ENCODE results near the gene ADH7.

Gene ADH7

GRCh38 chr4:99414401-99414800 is 20.7 kb downstream of the ADH7 start:
- TF ChIP-seq SIN3A (IDR thresholded peaks at IDR 0.05; ENCODE audit: borderline replicate concordance, insufficient read depth, low read length) (no peak), FOXP2 (optimal IDR thresholded peaks at IDR 0.05; ENCODE audit: borderline replicate concordance, extremely low read depth, extremely low read length, insufficient read depth) (no peak), REST (IDR thresholded peaks at IDR 0.05; ENCODE audit: insufficient read depth in 1 of 2, low read depth in 2 of 2, low read length in 2 of 2) (no peak), POLR2AphosphoS5 (IDR thresholded peaks at IDR 0.05; ENCODE audit: low read depth, low read length) (no peak), TAF1 (IDR thresholded peaks at IDR 0.05; ENCODE audit: borderline replicate concordance, insufficient read depth, low read length) (no peak)

GRCh38 chr4:99413140-99413539 is 22.0 kb downstream of the ADH7 start:
- TF ChIP-seq SIN3A (IDR thresholded peaks at IDR 0.05; ENCODE audit: borderline replicate concordance, insufficient read depth, low read length) = no peak
- no peak for TF ChIP-seq TAF1 (IDR thresholded peaks at IDR 0.05; ENCODE audit: borderline replicate concordance, insufficient read depth, low read length)
- no peak for TF ChIP-seq REST (IDR thresholded peaks at IDR 0.05; ENCODE audit: insufficient read depth in 1 of 2, low read depth in 2 of 2, low read length in 2 of 2)
- no peak for TF ChIP-seq POLR2AphosphoS5 (IDR thresholded peaks at IDR 0.05; ENCODE audit: low read depth, low read length)
- no peak for TF ChIP-seq FOXP2 (optimal IDR thresholded peaks at IDR 0.05; ENCODE audit: borderline replicate concordance, extremely low read depth, extremely low read length, insufficient read depth)

DNA sequence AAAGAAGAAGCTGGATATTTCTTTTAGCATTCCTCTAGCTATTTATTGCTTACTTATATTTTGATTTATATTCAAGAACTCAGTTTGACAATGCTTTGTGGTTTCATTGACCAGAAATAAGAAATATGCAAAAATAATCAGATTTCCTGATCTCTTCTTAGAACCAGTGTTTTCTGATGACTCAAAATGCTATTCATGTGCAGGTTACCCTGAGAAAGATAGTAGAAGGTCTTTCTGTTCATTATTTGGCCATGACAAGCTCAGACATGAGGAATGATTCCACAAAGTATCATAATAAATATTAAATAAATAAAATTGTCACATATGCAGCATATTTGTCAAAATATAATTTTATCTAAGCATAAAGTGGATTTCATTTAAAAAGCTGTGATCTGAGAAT is 24.1 kb downstream of the ADH7 start:
- TF ChIP-seq POLR2AphosphoS5 (IDR thresholded peaks at IDR 0.05; ENCODE audit: low read depth, low read length) = no peak

DNA sequence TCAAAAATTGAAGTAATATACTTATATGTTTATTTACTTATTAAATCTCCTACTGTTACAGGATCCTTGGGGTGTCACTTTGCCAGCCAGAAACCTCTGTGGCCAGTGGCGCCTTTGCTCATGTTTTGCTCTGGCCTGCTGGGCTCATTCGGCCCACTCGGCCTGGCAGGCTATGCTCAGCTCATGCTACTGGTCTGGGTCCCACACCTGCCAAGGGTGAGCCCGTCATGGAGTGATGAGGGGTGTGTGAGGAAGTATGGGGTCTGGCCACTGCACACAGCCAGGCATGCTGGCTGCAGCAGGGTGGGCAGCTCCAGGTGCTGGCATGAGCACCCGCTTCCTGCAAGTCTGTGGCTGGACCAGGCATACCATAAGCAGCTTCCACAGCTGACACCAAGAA is 25.1 kb downstream of the ADH7 start:
- TF ChIP-seq REST (IDR thresholded peaks at IDR 0.05; ENCODE audit: insufficient read depth in 1 of 2, low read depth in 2 of 2, low read length in 2 of 2) = no peak
- no peak for TF ChIP-seq POLR2AphosphoS5 (IDR thresholded peaks at IDR 0.05; ENCODE audit: low read depth, low read length)
- no peak for TF ChIP-seq TAF1 (IDR thresholded peaks at IDR 0.05; ENCODE audit: borderline replicate concordance, insufficient read depth, low read length)
- no peak for TF ChIP-seq FOXP2 (optimal IDR thresholded peaks at IDR 0.05; ENCODE audit: borderline replicate concordance, extremely low read depth, extremely low read length, insufficient read depth)
- TF ChIP-seq SIN3A (IDR thresholded peaks at IDR 0.05; ENCODE audit: borderline replicate concordance, insufficient read depth, low read length) = no peak

DNA sequence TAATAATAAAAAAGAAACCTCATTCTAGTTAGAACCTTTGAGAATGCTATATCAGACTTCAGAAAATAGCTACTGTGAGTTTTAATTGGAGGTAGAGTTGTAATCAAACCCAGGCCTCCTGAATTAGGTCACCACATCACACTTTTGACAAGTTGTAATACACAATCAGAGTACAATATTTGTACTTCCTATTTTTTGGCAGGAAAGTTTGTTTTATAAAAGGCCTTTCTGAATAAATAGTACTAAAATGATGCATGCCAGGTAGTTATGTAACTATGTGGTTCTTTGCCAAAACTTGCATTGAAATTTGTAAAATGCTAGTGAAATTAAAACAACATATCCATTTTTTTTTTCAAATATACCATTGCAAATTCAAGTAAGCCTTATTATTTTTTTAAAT is 26.8 kb downstream of the ADH7 start:
- no peak for TF ChIP-seq FOXP2 (optimal IDR thresholded peaks at IDR 0.05; ENCODE audit: borderline replicate concordance, extremely low read depth, extremely low read length, insufficient read depth)
- TF ChIP-seq TAF1 (IDR thresholded peaks at IDR 0.05; ENCODE audit: borderline replicate concordance, insufficient read depth, low read length) = no peak
- TF ChIP-seq REST (IDR thresholded peaks at IDR 0.05; ENCODE audit: insufficient read depth in 1 of 2, low read depth in 2 of 2, low read length in 2 of 2) = no peak
- TF ChIP-seq POLR2AphosphoS5 (IDR thresholded peaks at IDR 0.05; ENCODE audit: low read depth, low read length) = no peak
- no peak for TF ChIP-seq SIN3A (IDR thresholded peaks at IDR 0.05; ENCODE audit: borderline replicate concordance, insufficient read depth, low read length)
